GM19240 (cell line): ENCODE data around the gene SPATS2.
"Not testable (repeated sequence)": the region's sequence is repeated elsewhere in the genome, so short reads cannot be mapped to it uniquely, and the experiment has no call there.

Experiments
- DNase-seq: peaks from one replicate; pipeline ENCODE4 v3.0.0; 2011; ENCODE audit warnings: low spot score; ENCODE audit not compliant: insufficient read length

Gene SPATS2

DNA sequence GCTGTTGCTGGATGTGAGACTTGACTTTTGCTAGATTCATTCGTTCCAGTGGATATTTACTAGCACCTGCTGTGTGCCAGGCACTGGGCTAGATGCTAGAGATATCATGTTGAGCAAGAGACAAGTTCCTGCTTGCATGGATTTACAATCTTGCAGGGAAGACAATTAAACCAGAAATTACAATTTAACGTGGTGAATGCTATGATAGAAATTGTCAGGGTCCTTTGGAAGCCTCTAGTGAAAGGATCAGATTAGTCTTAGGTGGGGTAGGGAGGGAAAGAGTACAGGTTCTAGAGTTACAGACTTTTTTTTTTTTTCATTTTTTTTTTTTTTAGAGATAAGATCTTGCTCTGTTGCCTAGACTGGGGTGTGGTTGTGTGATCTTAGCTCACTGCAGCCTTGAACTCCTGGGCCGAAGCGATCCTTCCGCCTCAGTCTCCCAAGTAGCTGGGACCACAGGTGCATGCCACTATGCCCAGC is 36.7 kb downstream of the SPATS2 start:
- no peak for DNase-seq

DNA sequence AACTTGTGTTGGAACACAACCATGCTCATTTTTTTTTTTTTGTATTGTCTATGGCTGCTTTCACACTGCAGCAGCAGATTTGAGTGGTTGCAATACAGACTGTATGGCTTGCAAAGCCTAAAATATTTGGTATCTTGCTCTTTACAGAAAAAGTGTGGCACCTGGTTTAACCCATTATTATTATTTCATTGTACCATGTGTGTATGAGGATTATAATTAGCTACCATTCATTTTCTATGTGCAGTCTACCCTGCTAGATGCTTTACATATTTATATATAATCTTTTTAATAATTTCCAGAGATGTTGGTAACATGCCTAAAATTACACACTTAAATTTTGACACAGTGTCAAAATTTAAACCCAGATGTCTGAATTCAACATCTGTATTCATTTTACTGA is 37.7 kb downstream of the SPATS2 start:
- no peak for DNase-seq

DNA sequence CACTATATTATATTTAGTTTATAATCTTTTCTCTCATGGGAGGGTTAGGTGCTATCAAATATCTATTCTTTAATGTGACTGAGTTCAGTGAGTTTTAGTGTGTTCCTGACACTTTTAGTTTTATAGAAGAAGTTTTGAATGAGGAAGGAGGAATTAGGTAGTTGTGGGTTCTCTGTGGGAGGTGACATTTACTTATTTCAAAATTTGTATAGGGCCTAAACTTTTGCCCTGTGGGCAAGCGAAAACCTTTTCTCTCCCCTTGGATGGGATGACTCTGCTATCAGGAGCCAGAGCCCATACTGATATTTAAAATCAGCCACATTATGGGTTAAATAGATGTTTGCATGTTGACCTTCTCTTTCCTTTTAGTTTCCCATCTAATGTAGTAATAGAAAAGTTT is 43.6 kb downstream of the SPATS2 start:
- no peak for DNase-seq

DNA sequence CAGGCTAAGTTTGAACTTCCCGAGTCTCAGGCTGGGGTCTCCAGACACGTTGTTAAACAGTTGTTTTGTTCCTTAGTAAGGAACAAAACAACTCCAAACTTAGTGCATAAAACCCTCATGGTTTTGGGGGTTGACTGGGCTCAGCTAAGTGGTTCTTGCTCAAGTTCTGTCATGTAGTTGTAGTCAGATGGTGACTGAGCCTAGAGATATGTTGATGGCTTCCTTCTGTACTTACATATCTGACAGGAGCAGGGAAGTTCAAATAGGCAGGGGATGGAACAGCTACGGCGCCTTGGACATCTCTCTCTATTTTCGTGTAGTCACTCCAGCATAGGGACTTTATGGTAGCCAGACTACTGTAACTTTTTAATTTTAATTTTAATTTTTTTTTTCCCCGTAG is 45.7 kb downstream of the SPATS2 start:
- DNase-seq = no peak

DNA sequence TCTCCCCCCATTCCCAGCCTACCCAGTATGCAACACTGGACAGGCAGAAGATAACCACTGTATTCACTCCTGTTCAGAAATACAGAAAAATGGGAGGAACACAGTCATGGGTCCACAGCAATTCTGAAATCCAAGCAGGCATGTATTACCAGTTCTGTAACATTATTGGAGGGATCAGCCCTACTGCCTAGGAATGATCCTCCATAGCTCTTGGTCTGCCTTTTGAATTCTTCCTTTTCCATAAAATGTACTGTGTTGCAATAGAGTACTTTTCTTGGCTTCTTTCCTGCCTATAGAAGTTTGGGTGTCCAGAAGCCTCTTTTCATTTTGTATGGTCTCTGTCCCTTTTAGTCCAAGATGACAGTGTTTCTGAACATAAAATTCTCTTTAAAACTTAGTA is 46.5 kb downstream of the SPATS2 start:
- no peak for DNase-seq

DNA sequence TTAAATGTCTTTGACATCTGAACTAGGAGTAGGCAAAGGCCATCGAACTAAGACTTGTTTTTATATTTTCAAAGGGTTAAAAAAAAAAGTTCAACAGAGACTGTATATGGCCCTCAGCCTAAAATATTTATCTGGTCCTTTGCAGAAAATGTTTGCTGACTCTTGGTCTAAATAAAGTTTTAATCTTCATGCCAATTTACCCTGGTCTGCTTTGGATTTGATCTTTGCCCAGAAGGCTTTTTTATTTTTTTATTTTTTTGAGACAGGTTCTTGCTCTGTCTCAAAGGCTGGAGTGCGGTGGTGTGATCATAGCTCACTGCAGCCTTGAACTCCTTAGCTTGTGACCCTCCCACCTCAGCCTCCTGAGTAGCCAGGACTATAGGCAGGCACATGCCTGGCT is 47.1 kb downstream of the SPATS2 start:
- DNase-seq = no peak

DNA sequence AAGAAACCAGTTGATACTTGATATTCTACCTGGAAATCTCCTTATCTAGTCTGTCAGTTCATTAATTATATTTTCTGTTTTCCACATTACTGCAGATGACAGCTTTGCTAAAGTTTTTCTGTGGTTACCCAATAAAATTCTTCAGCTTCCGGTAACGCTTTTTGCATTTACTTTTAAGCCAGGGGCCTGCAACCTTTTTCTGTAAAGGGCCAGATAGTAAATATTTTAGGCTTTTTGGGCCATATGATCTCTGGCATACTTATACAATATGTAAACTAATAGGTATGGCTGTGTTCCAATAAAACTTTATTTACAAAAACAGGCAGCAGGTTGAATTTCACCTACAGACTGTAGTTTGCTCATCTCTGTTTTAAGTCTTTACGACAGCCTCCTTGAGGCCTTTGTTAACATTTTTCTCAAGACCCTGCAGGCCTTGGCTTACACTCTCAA is 48.3 kb downstream of the SPATS2 start:
- DNase-seq = no peak

DNA sequence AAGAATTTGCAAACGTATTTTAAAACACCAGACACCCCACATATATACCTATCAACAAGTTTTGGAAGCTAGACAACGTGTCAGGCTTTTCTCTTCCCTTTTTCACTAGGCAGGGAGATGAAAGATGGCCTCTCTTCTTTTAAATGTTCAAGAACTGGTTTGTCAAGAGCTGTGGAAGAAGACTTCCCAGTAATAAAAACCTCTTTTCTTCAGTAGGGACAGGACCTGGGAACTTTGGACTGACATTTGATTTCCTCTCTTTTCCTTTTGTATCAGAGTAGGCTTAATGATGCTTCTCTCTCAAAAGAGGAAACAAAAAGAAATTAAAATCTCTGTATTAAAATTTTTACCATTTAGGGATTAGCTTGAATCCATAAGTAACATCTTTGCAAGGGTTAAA is 49.6 kb downstream of the SPATS2 start:
- DNase-seq = no peak

DNA sequence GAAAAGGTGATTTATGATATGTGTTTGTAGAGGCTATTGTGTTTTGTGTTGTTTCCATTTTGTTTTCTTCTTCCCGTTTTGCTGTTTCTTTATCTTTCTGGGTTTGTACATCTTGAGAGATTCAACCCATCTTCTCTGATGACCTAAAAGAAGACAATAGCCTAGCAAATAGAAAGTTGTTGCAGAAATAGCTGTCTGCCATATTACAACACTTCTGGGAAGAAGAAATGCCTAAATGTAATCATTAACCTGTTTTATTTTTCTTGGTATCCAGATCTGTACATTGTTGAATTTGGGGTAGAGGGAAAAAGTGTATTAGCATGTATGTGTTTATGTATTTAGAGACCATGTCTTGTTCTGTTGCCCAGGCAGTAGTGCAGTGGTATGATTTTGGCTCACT is 50.3 kb downstream of the SPATS2 start:
- no peak for DNase-seq

DNA sequence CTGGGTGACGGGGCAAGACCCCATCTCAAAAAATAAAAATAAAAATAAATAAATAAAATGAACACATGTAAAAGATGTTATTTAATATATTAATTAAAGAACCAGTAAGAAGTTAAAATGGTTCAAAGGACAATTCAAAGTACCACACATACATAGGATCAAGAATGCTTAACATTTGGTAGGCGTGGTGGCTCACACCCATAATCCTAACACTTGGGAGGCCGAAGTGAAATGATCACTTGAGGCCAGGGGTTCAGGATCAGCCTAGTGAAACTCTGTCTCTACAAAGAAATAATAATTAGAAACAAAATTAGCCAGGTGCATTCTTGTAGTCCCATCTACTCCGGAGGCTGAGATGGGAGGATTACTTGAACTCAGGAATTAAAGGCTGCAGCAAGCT is 53.3 kb downstream of the SPATS2 start:
- DNase-seq = no peak

DNA sequence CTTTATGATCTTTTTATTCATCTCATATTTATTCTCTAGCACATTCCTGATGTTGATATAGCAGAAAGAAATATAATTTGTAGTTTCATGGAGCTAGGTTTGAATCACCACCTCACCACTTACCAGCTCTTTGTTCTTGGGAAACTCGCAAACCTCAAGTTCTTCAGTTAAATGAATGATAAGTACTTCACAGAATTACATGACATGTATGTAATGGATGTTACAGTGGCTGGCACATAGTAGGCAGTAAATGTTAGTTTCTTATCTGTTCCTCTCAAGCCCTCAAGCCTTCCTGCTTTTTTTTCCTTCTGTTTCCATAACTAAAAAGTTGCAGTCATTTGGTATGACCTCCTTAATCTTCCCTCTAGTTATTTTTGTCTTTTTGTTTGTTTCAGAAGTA is 54.9 kb downstream of the SPATS2 start:
- DNase-seq = no peak

DNA sequence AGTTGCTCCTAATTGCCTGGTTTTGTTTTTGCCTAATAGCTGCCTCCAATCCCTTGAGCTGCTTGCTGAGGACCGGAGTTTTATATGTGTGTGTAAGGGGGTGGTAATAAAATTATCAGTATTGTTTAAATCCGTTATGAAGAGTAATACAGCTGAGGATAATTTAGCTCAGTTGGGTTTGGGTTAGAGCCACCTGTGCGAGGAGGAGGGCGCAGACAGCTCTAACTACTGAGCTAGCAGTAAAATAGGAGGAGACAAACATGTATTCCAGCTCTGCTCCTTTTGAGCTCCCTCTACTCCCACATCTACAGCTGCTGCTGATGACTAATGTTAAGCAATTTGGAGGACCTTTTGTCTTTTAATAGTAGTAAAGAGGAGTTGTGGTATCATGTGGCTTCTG is 61.5 kb downstream of the SPATS2 start:
- no peak for DNase-seq

DNA sequence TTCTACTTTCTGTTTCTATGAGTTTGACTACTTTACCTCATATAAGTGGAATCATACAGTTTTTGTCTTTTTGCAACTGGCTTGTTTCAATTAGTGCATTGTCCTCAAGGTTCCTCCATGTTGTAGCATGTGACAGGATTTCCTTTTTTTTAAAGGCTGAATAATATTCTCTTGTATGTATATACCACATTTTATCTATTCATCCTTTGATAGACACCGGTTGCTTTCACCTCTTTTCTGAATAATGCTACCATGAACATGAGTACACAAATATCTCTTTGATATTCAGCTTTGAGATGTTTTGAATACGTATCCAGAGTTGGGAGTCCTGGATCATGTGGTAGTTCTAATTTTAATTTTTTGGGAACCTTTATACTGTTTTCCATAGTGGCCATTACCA is 65.4 kb downstream of the SPATS2 start:
- no peak for DNase-seq

DNA sequence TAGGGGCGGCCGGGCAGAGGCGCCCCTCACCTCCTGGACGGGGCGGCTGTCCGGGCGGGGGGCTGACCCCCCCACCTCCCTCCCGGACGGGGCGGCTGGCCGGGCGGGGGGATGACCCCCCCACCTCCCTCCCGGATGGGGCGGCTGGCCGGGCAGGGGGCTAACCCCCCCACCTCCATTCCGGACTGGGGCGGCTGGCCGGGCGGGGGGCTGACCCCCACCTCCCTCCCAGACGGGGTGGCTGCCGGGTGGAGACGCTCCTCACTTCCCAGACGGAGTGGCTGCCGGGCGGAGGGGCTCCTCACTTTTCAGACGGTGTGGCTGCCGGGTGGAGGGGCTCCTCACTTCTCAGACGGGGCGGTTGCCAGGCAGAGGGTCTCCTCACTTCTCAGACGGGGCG is 69.5 kb downstream of the SPATS2 start:
- DNase-seq = not testable (repeated sequence)

DNA sequence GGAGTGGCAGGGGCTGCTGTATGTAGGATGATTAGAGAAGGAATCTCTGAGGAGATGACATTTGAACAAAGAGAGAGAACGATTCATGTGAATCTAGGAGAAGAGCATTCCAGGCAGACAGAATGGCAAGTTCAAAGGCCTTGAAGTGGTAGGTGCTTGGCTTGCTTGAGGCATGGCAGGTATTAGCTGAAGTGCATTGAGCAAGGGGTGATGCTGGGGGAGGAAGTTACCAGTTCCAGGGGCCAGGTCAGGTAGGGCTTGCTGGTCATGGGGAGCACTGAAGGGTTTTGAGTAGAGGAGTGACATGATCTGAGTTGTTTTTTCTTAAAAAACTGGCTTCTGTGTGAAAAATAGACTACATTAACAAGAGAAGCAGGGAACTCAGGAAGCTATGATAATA is 71.8 kb downstream of the SPATS2 start:
- DNase-seq = no peak

DNA sequence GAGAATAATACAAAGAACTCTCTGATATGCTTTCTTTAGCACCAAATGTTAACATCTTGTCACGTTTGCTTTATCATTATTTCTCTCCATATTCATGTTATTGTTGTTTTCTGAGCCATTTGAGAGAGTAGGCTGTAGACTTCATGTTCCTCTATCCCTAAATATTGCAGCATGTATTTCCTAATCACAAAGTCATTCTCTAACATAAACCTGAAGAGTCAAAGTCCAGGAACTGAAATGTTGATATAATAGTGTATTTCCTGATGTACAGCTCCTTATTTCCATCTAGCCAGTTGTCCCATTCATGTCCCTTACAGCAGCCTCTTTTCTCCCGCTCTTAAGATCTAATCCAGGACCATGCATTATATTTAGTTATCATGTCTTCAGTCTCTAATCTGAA is 72.8 kb downstream of the SPATS2 start:
- no peak for DNase-seq

DNA sequence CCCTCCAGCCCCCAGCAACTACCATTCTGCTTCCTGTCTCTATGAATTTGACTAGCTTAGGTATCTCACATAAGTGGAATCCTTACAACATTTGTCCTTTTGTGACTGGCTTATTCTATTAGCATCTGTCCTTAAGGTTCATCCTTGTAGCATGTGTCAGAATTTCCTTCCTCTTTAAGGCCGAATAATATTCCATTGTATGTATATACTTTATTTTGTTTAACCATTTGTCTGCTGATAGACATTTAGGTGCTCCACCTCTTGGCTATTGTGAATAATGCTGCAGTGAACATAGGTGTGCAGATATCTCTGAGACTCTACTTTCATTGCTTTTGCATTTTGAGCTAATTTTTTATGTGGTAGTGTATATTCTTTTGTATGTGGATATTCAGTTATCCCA is 75.7 kb downstream of the SPATS2 start:
- DNase-seq = no peak

DNA sequence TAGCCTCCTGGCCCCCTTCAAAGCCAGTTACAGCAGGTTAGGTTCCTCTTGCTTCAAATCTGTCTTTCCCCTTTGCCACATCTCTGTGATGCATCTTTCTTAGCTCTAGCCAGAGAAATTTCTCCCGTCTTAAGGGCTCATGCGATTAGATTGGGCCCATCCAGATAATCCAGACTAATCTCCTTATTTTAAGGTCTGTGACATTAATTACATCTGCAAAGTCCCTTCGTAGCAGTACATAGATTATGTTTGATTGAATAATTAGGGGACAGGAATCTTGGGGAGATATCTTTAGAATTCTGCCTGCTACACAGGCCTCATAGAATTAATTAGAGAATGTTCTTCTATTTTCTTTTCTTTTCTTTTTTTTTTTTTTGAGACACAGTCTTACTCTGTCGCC is 79.3 kb downstream of the SPATS2 start:
- DNase-seq = no peak

DNA sequence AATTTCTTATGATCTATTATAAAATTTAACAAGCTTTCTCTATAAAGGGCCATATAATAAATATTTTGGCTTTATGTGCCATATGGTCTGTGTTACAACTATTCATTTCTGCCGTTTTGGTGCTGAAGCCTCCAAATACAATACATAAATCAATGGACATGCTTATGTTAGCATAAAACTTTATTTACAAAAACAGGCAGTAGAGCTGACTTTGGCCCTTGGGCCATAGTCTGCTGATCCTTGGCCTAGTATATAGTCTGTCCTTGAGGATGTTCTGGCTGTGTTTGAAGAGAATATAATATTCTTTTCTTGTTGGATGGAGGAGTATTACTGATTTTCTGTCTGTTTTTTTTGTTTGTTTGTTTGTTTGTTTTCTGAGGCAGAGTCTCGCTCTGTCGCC is 81.6 kb downstream of the SPATS2 start:
- DNase-seq = no peak

DNA sequence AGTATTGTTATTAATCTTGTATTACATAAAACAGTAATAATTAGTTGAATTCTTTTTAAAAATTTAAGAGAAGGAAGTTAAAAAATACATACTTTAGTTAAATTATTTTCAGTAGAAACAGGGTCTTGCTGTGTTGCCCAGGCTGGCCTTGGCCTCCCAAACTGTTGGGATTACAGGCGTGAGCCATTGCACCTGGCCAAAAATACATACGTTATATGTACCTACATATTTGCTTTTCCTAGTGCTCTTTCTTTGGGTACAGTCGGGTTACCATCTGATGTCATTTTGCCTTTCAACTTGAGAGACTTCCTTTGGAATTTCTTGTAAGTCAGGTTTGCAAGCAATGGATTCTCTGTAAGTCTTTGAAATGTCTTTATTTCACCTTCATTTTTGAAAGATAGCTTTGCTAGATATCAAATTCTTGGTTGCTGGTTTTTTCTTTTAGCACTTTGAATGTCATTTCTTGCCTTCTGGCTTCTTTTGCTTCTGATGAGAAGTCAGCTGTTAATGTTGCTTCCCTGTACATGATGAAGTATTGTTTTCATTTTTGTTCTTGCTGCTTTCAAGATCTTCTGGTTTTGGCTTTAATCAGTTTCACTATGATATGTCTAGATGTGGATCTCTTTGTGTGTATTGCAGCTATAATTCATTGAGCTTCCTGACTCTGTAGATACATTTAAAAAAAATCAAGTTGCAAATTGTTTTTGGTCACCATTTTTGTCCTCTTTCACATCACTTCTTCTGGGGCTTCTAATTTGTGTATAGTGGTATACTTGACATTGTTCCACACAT is 84.4 kb downstream of the SPATS2 start:
- DNase-seq = peak; percentile 11

DNA sequence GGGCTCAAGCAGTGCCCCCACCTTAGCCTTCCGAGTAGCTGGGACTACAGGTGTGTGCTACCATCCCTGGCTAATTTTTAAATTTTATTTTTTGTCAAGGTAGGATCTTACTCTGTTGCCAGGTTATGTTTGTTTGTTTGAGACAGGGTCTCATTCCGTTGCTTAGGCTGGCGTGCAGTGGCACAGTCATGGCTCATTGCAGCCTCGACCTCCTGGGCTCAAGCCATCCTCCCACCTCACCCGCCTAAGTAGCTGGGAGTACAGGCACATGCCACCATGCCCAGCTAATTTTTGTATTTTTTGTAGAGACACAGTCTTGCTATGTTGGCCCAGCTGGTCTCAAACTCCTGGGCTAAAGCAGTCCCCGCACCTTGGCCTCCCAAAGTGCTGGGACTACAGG is 88.2 kb downstream of the SPATS2 start:
- DNase-seq = no peak

DNA sequence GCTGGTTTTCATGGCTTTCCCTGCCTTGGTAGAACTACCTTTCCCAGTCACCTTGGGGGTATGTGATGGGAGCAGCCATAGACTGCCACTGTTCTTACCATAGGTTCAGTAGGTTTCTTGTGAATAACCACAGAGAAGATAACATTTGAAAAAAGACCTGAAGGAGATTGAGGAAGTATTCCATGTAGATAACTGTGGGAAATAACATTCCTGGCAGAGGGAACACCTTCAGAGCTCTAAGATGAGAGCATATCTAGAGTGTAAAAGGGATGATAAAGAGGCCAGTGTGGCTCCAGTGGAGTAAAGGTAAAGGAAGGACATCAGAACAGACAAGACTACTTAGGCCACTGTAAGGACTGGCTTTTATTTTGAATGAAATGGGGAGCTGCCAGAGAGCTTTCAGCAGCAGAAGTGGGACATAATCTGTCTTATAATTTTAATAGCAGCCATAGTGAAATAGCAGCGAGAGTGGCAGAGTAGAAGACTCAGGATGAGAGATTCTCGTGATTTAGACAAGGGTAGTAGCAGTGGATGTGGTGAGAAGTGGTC is 88.9 kb downstream of the SPATS2 start:
- no peak for DNase-seq

DNA sequence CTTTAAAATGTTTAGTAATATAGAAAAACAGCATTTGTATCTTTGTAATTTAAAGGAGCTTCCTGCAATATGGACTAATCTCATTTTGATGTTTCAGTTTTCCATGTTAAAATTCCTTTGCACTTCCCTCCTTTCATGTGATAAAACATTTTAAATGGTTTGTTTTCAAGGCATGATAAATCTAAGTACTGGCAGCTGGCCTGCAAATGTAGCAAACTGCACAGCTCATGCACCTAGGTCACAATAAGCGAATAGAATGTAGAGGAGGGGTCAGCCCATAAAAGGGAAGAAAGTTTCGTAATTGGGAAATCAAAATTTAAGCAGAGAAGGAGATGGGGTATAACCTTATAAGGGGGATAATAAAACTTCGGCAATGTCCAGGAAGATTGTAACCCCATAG is 91.6 kb downstream of the SPATS2 start:
- no peak for DNase-seq
